AG08396 (cell line): ENCODE measurements around the gene SV2B.

Experiments
- DNase-seq: peaks from one replicate; pipeline ENCODE4 v3.0.0; 2012; ENCODE audit warnings: low spot score, mixed read lengths

Gene SV2B

GRCh38 chr15:91192690-91193377 lies 92.8 kb downstream of the SV2B start:
- no peak for DNase-seq

- no peak for DNase-seq
Observed at GRCh38 chr15:91193378-91193720, 93.3 kb downstream of the SV2B start.

- no peak for DNase-seq
Observed at GRCh38 chr15:91196127-91196526, 96.1 kb downstream of the SV2B start.

GRCh38 chr15:91196768-91197167 lies 96.7 kb downstream of the SV2B start:
- DNase-seq = no peak

GRCh38 chr15:91199511-91199910 lies 99.5 kb downstream of the SV2B start:
- DNase-seq = no peak

GRCh38 chr15:91200101-91200754 lies 100.2 kb downstream of the SV2B start:
- DNase-seq = no peak

GRCh38 chr15:91202510-91203102 lies 102.5 kb downstream of the SV2B start:
- no peak for DNase-seq

GRCh38 chr15:91203619-91204203 lies 103.7 kb downstream of the SV2B start:
- no peak for DNase-seq

GRCh38 chr15:91208371-91208770 lies 108.3 kb downstream of the SV2B start:
- no peak for DNase-seq

GRCh38 chr15:91209318-91209717 lies 109.3 kb downstream of the SV2B start:
- no peak for DNase-seq

GRCh38 chr15:91209726-91210125 lies 109.7 kb downstream of the SV2B start:
- DNase-seq = no peak

GRCh38 chr15:91214675-91215590 lies 114.9 kb downstream of the SV2B start:
- no peak for DNase-seq

- no peak for DNase-seq
Observed at GRCh38 chr15:91216000-91216399, 115.9 kb downstream of the SV2B start.

GRCh38 chr15:91219206-91219605 lies 119.1 kb downstream of the SV2B start:
- no peak for DNase-seq

GRCh38 chr15:91222052-91222451 lies 122.0 kb downstream of the SV2B start:
- DNase-seq = no peak

GRCh38 chr15:91223863-91224262 lies 123.8 kb downstream of the SV2B start:
- no peak for DNase-seq

GRCh38 chr15:91224755-91225380 lies 124.8 kb downstream of the SV2B start:
- peak; percentile 35 for DNase-seq

GRCh38 chr15:91225741-91226140 lies 125.7 kb downstream of the SV2B start:
- DNase-seq = no peak

GRCh38 chr15:91227117-91227516 lies 127.1 kb downstream of the SV2B start:
- DNase-seq = no peak

GRCh38 chr15:91227766-91228165 lies 127.7 kb downstream of the SV2B start:
- no peak for DNase-seq

GRCh38 chr15:91228383-91228782 lies 128.3 kb downstream of the SV2B start:
- no peak for DNase-seq

- DNase-seq = no peak
Observed at GRCh38 chr15:91228890-91229289, 128.8 kb downstream of the SV2B start.
